ENCODE data around the gene ACTN4.

Gene ACTN4

GRCh38 chr19:38734426-38735256, 87.2 kb downstream of the ACTN4 start:
- H3K27me3 ChIP-seq (replicated peaks; ENCODE audit: control insufficient read depth, insufficient read depth, low read length), result no peaks in the 10 kb centered on the region
- H3K36me3 ChIP-seq (ENCODE audit: control insufficient read depth, insufficient read depth, low read length), result peaks cover 5% of the 10 kb centered on the region
- DNase-seq (ENCODE audit: extremely low read depth, insufficient read length), result peak; percentile 63
- H3K4me3 ChIP-seq (replicated peaks; ENCODE audit: low read depth, low read length), result peak overlapping the region; percentile 63
- no peak for TF ChIP-seq CTCF (IDR thresholded peaks at IDR 0.05; ENCODE audit: insufficient read depth, low read length, poor library complexity, severe bottlenecking)

GRCh38 chr19:38735257-38735686, 87.8 kb downstream of the ACTN4 start:
- Histone ChIP-seq H3K36me3 (ENCODE audit: control insufficient read depth, insufficient read depth, low read length) (peaks cover 5% of the 10 kb centered on the region), H3K4me3 (replicated peaks; ENCODE audit: low read depth, low read length) (peak overlapping the region; percentile 63), H3K27me3 (replicated peaks; ENCODE audit: control insufficient read depth, insufficient read depth, low read length) (no peaks in the 10 kb centered on the region)
- DNase-seq (ENCODE audit: extremely low read depth, insufficient read length), result peak; percentile 57
- no peak for TF ChIP-seq CTCF (IDR thresholded peaks at IDR 0.05; ENCODE audit: insufficient read depth, low read length, poor library complexity, severe bottlenecking)

GRCh38 chr19:38736036-38736412, 88.6 kb downstream of the ACTN4 start:
- H3K4me3 ChIP-seq (replicated peaks; ENCODE audit: low read depth, low read length), result peak overlapping the region; percentile 52

DNA sequence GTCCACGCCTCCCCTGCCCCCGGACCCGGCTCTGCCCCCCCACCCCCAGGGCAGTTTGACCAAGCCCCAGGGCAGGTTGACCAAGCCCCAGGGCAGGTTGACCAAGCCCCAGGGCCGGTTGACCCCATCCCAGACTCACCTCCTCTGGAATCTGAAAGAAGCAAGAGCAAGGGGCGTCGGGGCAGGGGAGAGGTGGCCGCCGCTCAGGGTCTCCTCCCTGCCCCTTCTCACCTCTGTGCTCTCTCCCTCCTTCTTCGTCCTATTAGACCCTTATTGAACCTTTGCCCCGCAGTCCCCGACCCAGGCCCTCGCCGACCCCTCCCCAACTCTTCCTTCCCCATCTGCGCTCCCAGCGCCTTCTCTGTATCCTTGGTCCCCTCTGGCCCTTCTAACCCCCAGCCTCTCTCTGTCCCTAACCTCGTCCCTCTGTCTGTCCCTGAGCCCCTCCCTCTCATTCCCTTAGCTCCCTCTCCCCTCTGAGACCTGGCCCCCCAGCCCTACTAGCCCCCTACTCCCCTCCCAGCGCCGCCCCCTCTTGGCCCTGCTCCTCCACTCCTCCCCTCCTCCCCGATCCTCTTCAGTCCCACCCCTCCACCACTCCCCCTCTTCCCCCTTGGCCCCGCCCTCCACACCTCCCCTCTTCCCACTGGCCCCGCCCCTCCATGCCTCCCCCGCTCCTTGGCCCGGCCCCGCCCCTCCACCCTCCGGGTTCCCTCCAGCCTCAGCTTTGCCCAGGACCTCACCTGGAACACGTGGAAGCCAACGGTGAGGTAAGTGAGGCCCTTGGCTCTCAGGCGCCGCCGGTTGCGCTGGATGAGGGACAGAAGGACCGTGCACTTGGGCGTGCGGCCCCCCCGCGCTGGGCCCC, 89.2 kb downstream of the ACTN4 start:
- H3K4me3 ChIP-seq (replicated peaks; ENCODE audit: low read depth, low read length), result peak overlapping the region; percentile 52
- no peaks in the 10 kb centered on the region for H3K36me3 ChIP-seq (ENCODE audit: control insufficient read depth, insufficient read depth, low read length)
- peak; percentile 52 for DNase-seq (ENCODE audit: extremely low read depth, insufficient read length)
- no peak for TF ChIP-seq CTCF (IDR thresholded peaks at IDR 0.05; ENCODE audit: insufficient read depth, low read length, poor library complexity, severe bottlenecking)
- H3K27me3 ChIP-seq (replicated peaks; ENCODE audit: control insufficient read depth, insufficient read depth, low read length), result no peaks in the 10 kb centered on the region

More at GRCh38 chr19:38736036-38736412, 88.6 kb downstream of the ACTN4 start:
- DNase-seq (ENCODE audit: extremely low read depth, insufficient read length), result peak; percentile 68
- Histone ChIP-seq H3K36me3 (ENCODE audit: control insufficient read depth, insufficient read depth, low read length) (peaks cover 2% of the 10 kb centered on the region; the same call in 1 of the 2 replicates), H3K27me3 (replicated peaks; ENCODE audit: control insufficient read depth, insufficient read depth, low read length) (no peaks in the 10 kb centered on the region)
- TF ChIP-seq CTCF (IDR thresholded peaks at IDR 0.05; ENCODE audit: insufficient read depth, low read length, poor library complexity, severe bottlenecking), result no peak

- Histone ChIP-seq H3K4me3 (replicated peaks; ENCODE audit: low read depth, low read length) (peak overlapping the region; percentile 15; the same call in 1 of the 2 replicates), H3K36me3 (ENCODE audit: control insufficient read depth, insufficient read depth, low read length) (no peaks in the 10 kb centered on the region), H3K27me3 (replicated peaks; ENCODE audit: control insufficient read depth, insufficient read depth, low read length) (no peaks in the 10 kb centered on the region)
- no peak for DNase-seq (ENCODE audit: extremely low read depth, insufficient read length)
- TF ChIP-seq CTCF (IDR thresholded peaks at IDR 0.05; ENCODE audit: insufficient read depth, low read length, poor library complexity, severe bottlenecking), result no peak
Measured at GRCh38 chr19:38737281-38737865, 89.9 kb downstream of the ACTN4 start.

Data from GM06990 (cell line).